ENCODE results near the gene IFT74.

Gene IFT74

GRCh38 chr9:26955921-26956859 is at the start of gene IFT74:
Gene IFT74 (plus strand): TSS chr9:26956412. CDS start chr9:26961968, 5,556 bp downstream.
- peak; percentile 67 to 86 (median 82) for DNase-seq (ENCODE audit: low read depth in 3 of 3)

DNA sequence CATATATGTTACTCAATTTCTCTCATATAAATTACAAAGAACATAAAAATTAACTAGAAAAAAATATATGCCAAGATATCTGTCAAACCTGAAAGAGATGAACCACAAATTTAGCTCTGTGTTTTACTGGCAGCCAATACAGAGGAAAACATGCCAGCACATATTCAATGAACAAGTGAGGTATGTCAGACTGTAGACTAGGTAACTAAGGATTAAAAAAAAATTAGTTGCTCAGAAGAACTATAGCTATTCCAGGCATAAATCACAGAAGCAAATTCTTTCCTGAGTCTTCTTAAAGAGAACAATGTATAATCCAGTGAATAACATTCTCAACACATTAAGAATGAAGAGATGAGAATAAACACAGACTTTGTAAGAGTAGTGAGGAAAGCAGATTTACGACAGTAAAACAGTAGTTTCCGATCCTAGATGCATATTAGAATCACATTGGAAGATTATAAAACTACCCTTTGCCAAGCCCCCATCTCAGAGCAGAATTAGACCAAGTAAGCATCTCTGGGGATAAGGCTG is 43.0 kb upstream of the IFT74 start:
- no peak for DNase-seq (ENCODE audit: low read depth in 3 of 3)

GRCh38 chr9:26919698-26920097 is 36.5 kb upstream of the IFT74 start:
- DNase-seq (ENCODE audit: low read depth in 3 of 3), result no peak

- no peak for DNase-seq (ENCODE audit: low read depth in 3 of 3)
These were observed 30.6 kb upstream of the IFT74 start for GRCh38 chr9:26925609-26926008.

DNA sequence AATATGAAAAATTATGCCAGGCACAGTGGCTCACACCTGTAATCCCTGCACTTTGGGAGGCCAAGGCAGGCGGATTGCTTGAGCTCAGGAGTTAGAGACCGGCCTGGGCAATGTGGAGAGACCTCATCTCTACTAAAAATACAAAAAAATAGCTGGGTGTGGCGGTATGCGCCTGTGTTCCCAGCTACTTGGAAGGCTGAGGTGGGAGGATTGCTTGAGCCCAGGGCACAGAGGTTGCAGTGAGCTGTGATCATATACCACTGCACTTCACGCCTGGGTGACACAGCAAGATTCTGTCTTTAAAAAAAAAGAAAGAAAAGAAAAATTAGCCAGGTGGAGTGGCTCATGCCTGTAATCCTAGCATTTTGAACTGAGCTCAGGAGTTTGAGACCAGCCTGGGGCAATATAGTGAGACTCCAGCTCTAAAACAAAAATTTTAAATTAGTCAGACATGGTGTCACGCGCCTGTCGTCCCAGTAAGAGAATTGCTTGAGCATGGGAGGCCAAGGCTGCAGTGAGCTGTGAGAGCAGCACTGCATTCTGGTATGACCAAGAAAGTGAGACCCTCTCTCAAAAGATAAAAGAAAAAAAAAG is 27.2 kb upstream of the IFT74 start:
- no peak for DNase-seq (ENCODE audit: low read depth in 3 of 3)

- no peak for DNase-seq (ENCODE audit: low read depth in 3 of 3)
These were observed 20.4 kb upstream of the IFT74 start for GRCh38 chr9:26935847-26936246.

DNA sequence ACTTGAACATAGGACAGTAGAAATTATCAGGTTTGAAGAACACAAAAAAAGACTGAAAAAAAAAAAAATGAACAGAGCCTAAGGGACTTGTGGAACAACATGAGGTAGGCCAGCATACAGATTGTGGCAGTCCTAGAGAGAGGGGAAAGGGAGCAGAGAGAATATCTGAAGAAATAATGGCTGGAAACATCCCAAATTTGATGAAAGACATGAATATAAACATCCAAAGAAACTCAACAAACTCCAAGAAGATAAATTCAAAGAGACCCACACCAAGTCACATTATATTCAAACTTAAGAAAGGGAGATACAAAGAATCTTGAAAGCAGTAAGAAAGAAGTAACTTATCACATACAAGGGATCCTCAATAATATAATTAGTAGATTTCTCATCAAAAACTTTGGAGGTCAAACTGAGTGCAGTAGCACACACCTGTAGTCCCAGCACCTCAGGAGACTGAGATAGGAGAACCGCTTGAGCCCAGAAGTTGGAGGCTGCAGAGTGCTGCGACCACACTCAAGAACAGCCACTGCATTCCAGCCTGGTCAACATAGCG is 18.3 kb upstream of the IFT74 start:
- no peak for DNase-seq (ENCODE audit: low read depth in 3 of 3)

DNA sequence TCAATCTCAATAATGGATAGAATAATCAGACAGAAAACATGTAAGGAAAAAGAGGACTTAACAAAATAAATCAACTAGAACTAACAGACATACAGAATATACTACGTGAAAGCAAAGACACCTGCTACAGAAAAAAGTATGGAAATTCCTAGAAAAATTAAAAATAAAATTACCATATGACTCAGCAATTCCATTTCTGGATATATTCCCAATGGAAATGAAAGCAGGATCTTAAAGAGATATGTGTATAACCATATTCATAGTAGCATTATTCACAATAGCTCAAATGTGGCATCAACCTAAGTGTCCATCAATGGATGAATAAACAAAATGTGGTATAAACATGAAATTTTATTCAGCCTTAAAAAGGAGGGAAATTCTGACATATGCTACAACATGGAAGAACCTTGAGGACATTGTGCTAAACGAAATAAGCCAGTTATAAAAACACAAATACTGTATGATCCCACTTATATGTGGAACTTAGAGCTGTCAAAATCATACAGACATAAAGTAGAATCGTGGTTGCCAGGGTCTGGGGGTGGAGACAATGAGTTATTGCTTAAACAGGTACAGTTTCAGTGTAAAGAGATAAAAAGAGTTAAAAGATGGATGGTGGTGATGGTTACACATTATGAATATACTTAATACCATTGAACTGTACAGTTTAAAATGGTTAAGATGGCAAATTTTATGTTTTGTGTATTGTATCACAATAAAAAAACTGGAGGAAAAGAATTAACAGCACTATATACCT is 16.1 kb upstream of the IFT74 start:
- no peak for DNase-seq (ENCODE audit: low read depth in 3 of 3)

- no peak for DNase-seq (ENCODE audit: low read depth in 3 of 3)
These were observed 15.4 kb upstream of the IFT74 start for GRCh38 chr9:26940779-26941178.

GRCh38 chr9:26945591-26945990 is 10.6 kb upstream of the IFT74 start:
- no peak for DNase-seq (ENCODE audit: low read depth in 3 of 3)

DNA sequence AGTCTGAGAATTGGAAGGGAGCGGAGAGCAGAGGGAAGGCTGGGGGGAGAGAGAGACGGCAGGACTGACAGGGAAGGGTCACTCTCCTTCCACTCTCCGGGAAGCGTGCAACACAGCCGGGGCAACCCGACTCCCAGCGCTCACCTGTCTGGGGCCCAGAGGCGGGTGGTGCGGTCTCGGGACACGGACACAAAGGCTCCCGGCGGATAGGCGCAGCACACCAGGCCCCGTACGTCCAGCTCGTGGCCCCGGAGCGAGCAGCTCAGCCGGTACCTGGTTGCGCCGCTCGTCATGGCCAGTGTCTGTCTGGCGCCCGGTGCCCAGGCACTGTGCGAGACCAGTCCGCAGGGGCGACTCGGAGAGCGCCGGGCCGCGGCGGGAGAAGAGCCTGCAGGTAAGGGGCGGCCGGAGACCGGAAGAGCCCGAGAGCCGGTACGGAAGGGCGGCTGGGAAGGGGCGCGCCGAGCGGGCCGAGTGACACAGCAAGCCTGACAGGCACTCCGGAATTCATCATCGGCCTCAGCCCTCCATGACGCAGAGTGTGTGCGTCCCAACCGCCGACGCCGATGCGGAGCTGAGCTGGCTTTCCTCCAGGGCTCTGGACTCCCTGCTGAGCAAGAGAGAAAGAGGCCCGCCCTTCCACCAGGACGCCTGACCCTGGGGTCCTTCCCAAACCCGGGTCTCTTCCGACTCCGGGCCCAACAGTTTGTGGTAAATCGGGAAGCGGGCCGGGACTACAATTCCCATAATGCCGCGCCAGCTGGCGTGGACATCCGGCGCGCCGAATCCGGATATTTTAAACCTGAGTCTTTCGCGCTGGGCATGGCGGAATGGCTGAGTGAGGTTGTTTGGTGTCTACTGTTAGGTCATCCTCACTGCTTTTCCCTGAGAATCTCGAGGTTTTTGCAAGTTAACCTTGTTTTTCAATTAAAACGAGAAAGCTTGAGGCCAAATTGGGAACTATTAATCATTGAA is 9.2 kb upstream of the IFT74 start, which contains the start of gene PLAA:
TSS of gene PLAA (minus strand) at position 490 of the 975 bp plus-strand sequence. CDS start at position 293, 197 bp downstream.
- peak; percentile 63 to 75 (median 71) for DNase-seq (ENCODE audit: low read depth in 3 of 3)

- peak in 1 of 3 experiments; percentile 12 for DNase-seq (ENCODE audit: low read depth in 3 of 3)
These were observed 8.5 kb upstream of the IFT74 start for GRCh38 chr9:26947736-26948135.

GRCh38 chr9:26949637-26950069 is 6.6 kb upstream of the IFT74 start:
- DNase-seq (ENCODE audit: low read depth in 3 of 3), result no peak

- DNase-seq (ENCODE audit: low read depth in 3 of 3), result no peak
These were observed 5.7 kb upstream of the IFT74 start for GRCh38 chr9:26950521-26950920.

DNA sequence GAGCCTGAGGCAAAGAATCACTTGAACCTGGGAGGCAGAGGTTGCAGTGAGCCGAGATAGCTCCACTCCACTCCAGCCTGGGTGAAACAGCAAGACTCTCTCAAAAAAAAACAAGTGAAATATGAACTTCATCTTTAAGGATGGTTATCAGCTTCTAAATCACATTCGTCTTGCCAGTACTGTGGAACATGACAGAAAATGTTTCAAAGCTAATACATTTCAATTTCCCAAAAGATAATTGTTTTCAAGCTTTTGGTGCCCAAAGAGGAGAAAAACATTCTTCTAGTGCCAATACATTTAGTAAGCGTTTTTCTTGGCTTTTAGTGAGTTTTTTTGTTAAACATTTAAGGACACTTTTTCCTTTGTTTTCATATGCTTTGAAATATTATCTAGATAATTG is 4.4 kb upstream of the IFT74 start:
- DNase-seq (ENCODE audit: low read depth in 3 of 3), result no peak

DNA sequence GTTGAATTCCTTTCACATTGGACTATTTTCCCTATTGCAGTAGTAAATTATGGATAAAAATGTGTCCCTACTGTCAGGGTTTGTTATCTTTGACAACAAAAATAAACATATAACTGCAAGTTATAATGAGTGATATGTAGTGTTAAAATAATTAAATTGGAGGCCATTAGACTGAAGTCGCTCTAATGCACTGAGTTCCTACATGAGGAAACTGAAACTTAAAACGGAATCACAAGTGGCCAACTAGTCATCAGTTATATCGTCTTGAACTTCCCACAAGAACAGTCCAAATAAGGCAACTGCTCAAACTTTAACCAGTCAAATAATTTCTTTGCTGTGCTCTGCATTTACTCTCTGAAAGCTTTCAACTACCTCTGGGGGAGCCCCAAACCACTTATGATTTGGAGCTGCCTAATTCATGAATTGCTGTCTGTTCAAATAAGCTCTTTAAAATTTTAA is 2.1 kb upstream of the IFT74 start:
- no peak for DNase-seq (ENCODE audit: low read depth in 3 of 3)

- DNase-seq (ENCODE audit: low read depth in 3 of 3), result no peak
These were observed 849 bp upstream of the IFT74 start for GRCh38 chr9:26955222-26955903.

GRCh38 chr9:26956860-26957233 is 635 bp downstream of the IFT74 start:
- no peak for DNase-seq (ENCODE audit: low read depth in 3 of 3)

DNA sequence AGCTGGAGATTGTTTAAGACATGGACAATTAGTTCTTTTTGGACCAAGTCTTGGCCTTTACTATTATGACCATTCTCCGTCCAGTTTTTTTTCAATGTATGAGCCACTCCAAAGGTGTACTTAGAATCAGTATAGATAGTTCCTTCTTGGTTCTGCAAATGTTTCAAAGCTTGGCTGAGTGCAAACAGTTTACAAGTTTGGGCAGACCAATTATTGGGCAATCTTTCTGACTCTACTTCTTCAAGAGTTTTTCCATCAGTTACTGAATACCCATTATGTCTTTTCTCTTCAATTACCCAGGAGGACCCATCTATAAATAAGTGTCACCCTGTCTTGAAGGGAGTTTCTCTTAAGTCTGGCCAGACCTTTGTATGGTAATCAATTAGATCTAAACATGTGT is 15.5 kb downstream of the IFT74 start:
- no peak for DNase-seq (ENCODE audit: low read depth in 3 of 3)

DNA sequence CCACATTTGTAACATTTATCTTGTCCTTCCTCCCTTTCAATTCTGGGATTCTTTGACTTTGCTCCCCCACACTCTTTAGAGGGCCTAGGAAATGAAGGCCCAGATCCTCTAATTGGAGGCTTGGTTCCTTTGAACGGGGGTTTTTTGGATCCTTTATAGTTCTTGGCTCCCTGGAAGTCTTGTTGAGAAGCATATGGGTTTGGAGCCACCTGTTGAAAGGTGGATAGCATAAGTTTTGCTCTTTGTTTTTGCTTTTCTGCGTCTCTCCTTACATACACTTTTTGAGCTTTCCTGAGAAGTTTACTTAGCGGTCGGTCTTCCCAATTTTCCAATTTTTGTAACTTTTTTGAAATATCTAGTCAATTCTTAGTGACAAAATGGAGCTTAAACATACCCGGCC is 17.8 kb downstream of the IFT74 start:
- DNase-seq (ENCODE audit: low read depth in 3 of 3), result no peak

Measured in stimulated activated CD4-positive, alpha-beta T cell treated with anti-CD3 and anti-CD28 coated beads, TNF-alpha, amount 100 ng/mL, for 4 hours (primary cell).